ENCODE data around the gene AMIGO2. TPM values are rescaled to one million over a fixed set of nuclear protein-coding genes. Genes with fewer than 3 reads are reported as not detected.
"Not testable (repeated sequence)": the region's sequence is repeated elsewhere in the genome, so short reads cannot be mapped to it uniquely, and the experiment has no call there.

AMIGO2 gene
- total RNA-seq, 2 donors from 2014 or later: 1.7 to 9.6 TPM

GRCh38 chr12:47052274-47052673, 27.5 kb downstream of the AMIGO2 start:
- no peak for ATAC-seq
- intact Hi-C loops (cut with DNase I, micrococcal nuclease): no loop called here
- DNase-seq: no peak

GRCh38 chr12:47051291-47051690, 28.5 kb downstream of the AMIGO2 start:
- ATAC-seq; DNase-seq; intact Hi-C loops (cut with DNase I, micrococcal nuclease): not testable (repeated sequence)

- no peak for ATAC-seq
- DNase-seq: no peak
- intact Hi-C loops (cut with DNase I, micrococcal nuclease): loop anchor here in 1 of 2 donors (10.0 kb wide), 1 partner anchor 236 kb away; no protein-coding TSS in a partner anchor
Measured at GRCh38 chr12:47048541-47048940, 31.2 kb downstream of the AMIGO2 start.

GRCh38 chr12:47041327-47041726, 38.4 kb downstream of the AMIGO2 start:
- ATAC-seq (no peak), DNase-seq (no peak)
- intact Hi-C loops (cut with DNase I, micrococcal nuclease): loop anchor here in 1 of 2 donors (10.0 kb wide), 1 partner anchor 243 kb away; no protein-coding TSS in a partner anchor

- ATAC-seq: no peak
- intact Hi-C loops (cut with DNase I, micrococcal nuclease): loop anchor here in 1 of 2 donors (10.0 kb wide), 2 partner anchors 245 to 365 kb away; no protein-coding TSS in a partner anchor
- no peak for DNase-seq
Measured at GRCh38 chr12:47039756-47040155, 40.0 kb downstream of the AMIGO2 start.

GRCh38 chr12:47039079-47039478, 40.7 kb downstream of the AMIGO2 start:
- intact Hi-C loops (cut with DNase I, micrococcal nuclease): loop anchor here in 1 of 2 donors (10.0 kb wide), 1 partner anchor 366 kb away; no protein-coding TSS in a partner anchor
- ATAC-seq: no peak
- no peak for DNase-seq

- DNase-seq (no peak), ATAC-seq (peak; percentile 94)
- intact Hi-C loops (cut with DNase I, micrococcal nuclease): loop anchor here in 1 of 2 donors (10.0 kb wide), 1 partner anchor 366 kb away; no protein-coding TSS in a partner anchor
Measured at GRCh38 chr12:47038270-47038748, 41.5 kb downstream of the AMIGO2 start.

- DNase-seq: no peak
- intact Hi-C loops (cut with DNase I, micrococcal nuclease): loop anchor here in 1 of 2 donors (10.0 kb wide), 1 partner anchor 369 kb away; no protein-coding TSS in a partner anchor
Measured at GRCh38 chr12:47035484-47035883, 44.3 kb downstream of the AMIGO2 start.

GRCh38 chr12:47034661-47035060, 45.1 kb downstream of the AMIGO2 start:
- intact Hi-C loops (cut with DNase I, micrococcal nuclease): loop anchor here in 1 of 2 donors (5.0 to 10.0 kb wide), 2 partner anchors 370 to 653 kb away; no protein-coding TSS in a partner anchor
- DNase-seq: no peak
- no peak for ATAC-seq

More at GRCh38 chr12:47035484-47035883, 44.3 kb downstream of the AMIGO2 start:
- ATAC-seq: no peak

GRCh38 chr12:47033789-47034555, 45.8 kb downstream of the AMIGO2 start:
- no peak for DNase-seq
- intact Hi-C loops (cut with DNase I, micrococcal nuclease): loop anchor here in 1 of 2 donors (5.0 to 10.0 kb wide), 2 partner anchors 371 to 653 kb away; no protein-coding TSS in a partner anchor
- ATAC-seq: no peak

- DNase-seq: peak in 1 of 2 donors; percentile 31
- ATAC-seq: no peak
- intact Hi-C loops (cut with DNase I, micrococcal nuclease): loop anchor here in 1 of 2 donors (5.0 to 10.0 kb wide), 2 partner anchors 372 to 654 kb away; no protein-coding TSS in a partner anchor
Measured at GRCh38 chr12:47033081-47033480, 46.7 kb downstream of the AMIGO2 start.

GRCh38 chr12:47032644-47033043, 47.1 kb downstream of the AMIGO2 start:
- intact Hi-C loops (cut with DNase I, micrococcal nuclease): loop anchor here in 1 of 2 donors (5.0 to 10.0 kb wide), 2 partner anchors 372 to 655 kb away; no protein-coding TSS in a partner anchor
- DNase-seq (no peak), ATAC-seq (peak; percentile 61)

GRCh38 chr12:47029903-47030302, 49.9 kb downstream of the AMIGO2 start:
- ATAC-seq (no peak), DNase-seq (no peak)
- intact Hi-C loops (cut with DNase I, micrococcal nuclease): loop anchor here in 1 of 2 donors (5.0 to 10.0 kb wide), 2 partner anchors 375 to 657 kb away; no protein-coding TSS in a partner anchor

- intact Hi-C loops (cut with DNase I, micrococcal nuclease): no loop called here
- no peak for DNase-seq
- ATAC-seq: no peak
Measured at GRCh38 chr12:47028981-47029708, 50.6 kb downstream of the AMIGO2 start.

- DNase-seq (no peak), ATAC-seq (no peak)
- intact Hi-C loops (cut with DNase I, micrococcal nuclease): no loop called here
Measured at GRCh38 chr12:47028186-47028585, 51.6 kb downstream of the AMIGO2 start.
